AG08395 (cell line): ENCODE results near the gene E2F7.
A peak's percentile ranks its signal among the peaks of the same experiment; 100 is the strongest.

Experiments
- DNase-seq: peaks from one replicate; pipeline ENCODE4 v3.0.0; 2012; ENCODE audit warnings: mixed read lengths, low spot score

The E2F7 gene

GRCh38 chr12:77016606-77017005 is 48.8 kb downstream of the E2F7 start:
- no peak for DNase-seq

GRCh38 chr12:77013091-77013490 is 52.3 kb downstream of the E2F7 start:
- no peak for DNase-seq

GRCh38 chr12:77010691-77011548 is 54.4 kb downstream of the E2F7 start:
- peak; percentile 75 for DNase-seq

- peak; percentile 9 for DNase-seq
Measured at GRCh38 chr12:77007476-77007875, 57.9 kb downstream of the E2F7 start.

- DNase-seq: no peak
Measured at GRCh38 chr12:77005611-77006098, 59.7 kb downstream of the E2F7 start.

- DNase-seq: no peak
Measured at GRCh38 chr12:77003914-77004313, 61.5 kb downstream of the E2F7 start.

- DNase-seq: peak; percentile 9
Measured at GRCh38 chr12:77003246-77003645, 62.1 kb downstream of the E2F7 start.

GRCh38 chr12:77002382-77002781 is 63.0 kb downstream of the E2F7 start:
- DNase-seq: no peak

- DNase-seq: no peak
Measured at GRCh38 chr12:77001276-77001675, 64.1 kb downstream of the E2F7 start.

GRCh38 chr12:76998908-76999556 is 66.3 kb downstream of the E2F7 start:
- DNase-seq: no peak

GRCh38 chr12:76998386-76998785 is 67.0 kb downstream of the E2F7 start:
- no peak for DNase-seq

GRCh38 chr12:76997011-76997780 is 68.2 kb downstream of the E2F7 start:
- no peak for DNase-seq

GRCh38 chr12:76990716-76991115 is 74.7 kb downstream of the E2F7 start:
- no peak for DNase-seq

- DNase-seq: no peak
Measured at GRCh38 chr12:76984566-76984965, 80.8 kb downstream of the E2F7 start.

GRCh38 chr12:76983420-76983819 is 81.9 kb downstream of the E2F7 start:
- no peak for DNase-seq

GRCh38 chr12:76980196-76980595 is 85.2 kb downstream of the E2F7 start:
- DNase-seq: no peak

- no peak for DNase-seq
Measured at GRCh38 chr12:76976777-76977382, 88.5 kb downstream of the E2F7 start.
